ENCODE data around the gene FAM107B.

FAM107B gene

GRCh38 chr10:14478201-14478600 lies 296.5 kb downstream of the FAM107B start:
- no peak for DNase-seq

GRCh38 chr10:14477408-14477710 lies 297.3 kb downstream of the FAM107B start:
- DNase-seq: no peak

DNA sequence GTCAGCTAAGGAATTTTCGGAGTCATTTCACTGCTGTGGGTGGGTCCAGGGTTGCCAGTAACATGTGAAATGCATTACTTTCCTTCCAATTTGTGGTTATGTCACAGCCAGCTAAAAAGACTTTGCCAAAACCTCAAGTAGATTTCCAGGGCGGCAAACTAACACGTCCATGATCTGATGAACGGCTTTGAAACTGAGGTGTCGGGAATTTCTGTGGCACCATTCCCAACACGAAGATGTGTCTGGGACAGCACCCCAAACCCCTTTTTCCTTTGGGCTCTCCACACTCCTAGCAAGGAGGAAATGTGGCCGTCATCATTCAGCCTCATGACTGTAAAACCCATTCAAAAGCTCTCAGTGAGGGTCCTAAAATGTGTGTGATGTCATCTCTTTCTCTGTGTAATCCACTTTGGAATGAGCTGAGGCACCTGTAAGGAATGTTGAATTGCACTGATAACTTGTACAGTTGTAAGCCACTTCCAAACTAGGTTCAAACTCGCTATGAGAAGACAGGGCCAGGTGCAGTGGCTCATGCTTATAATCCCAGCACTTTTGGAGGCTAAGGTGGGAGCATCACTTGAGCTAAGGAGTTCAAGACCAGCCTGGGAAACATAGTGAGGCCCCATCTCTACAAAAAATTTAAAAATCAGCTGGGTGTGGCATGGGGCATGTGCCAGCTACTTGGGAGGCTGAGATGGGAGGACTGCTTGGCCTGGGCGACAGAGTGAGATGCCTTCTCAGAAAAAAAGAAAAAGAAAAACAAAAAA lies 297.9 kb downstream of the FAM107B start:
- no peak for DNase-seq

- DNase-seq: no peak
Measured at GRCh38 chr10:14476006-14476405, 298.7 kb downstream of the FAM107B start.

DNA sequence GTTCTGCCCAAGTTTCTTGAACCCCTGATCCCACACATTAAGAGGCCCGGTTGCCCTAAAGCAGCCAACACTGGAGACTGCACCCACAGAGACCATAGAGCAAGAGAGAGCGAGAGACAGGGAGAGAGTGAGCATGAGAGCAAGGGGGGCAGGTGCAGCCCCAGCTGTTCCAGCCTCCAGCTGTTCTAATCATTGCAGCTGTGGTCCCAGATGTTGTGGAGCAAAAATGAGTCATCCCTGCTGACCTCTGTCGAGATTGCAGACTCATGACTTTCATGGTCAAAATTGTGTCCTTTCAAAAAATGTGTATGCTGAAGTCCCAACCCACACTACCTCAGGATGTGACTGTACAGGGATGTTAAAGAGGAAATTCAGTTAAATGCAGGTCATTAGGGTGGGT lies 300.0 kb downstream of the FAM107B start:
- no peak for DNase-seq

DNA sequence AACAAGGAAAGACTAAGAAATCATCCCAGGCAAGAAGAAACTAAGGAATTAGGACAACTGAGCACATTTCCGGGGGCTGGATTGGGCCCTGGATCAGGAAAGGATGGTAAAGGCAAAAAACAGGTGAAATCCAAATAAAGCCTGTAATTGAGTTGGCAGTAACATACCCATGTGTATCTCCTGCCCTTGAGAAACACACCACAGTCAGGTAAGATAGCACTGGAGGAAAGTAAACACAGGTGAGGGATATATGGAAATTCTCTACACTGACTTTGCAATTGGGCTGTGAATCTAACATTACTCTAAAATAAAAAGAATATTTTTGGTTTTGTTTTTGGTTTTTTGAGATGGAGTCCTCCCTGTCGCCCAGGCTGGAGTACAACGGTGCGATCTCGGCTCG lies 303.8 kb downstream of the FAM107B start:
- DNase-seq: no peak

- no peak for DNase-seq
Measured at GRCh38 chr10:14468726-14469125, 306.0 kb downstream of the FAM107B start.
